Activated naive CD8-positive, alpha-beta T cell treated with anti-CD3 and anti-CD28 coated beads, Interleukin-2, amount 50 U/mL, for 24 hours (primary cell): ENCODE measurements around the gene SHC4.
"Not testable (repeated sequence)": the region's sequence is repeated elsewhere in the genome, so short reads cannot be mapped to it uniquely, and the experiment has no call there.

Source experiments
- ATAC-seq: fragments of 150-1000 bp; cut with Tn5 transposase; one replicate; pipeline ENCODE4 v1.10.0; 2021
- DNase-seq: peaks from one replicate; pipeline ENCODE4 v3.0.0; 2021
- H3K27ac Mint-ChIP-seq: one replicate; pipeline ENCODE4 v1.8.0; 2021; ENCODE audit warnings: mild to moderate bottlenecking, mixed read lengths
- H3K27me3 Mint-ChIP-seq: one replicate; pipeline ENCODE4 v1.8.0; 2021; ENCODE audit warnings: mixed read lengths
- H3K36me3 Mint-ChIP-seq: one replicate; pipeline ENCODE4 v1.8.0; 2021; ENCODE audit warnings: low read depth, mixed read lengths
- H3K4me1 Mint-ChIP-seq: one replicate; pipeline ENCODE4 v1.8.0; 2021; ENCODE audit warnings: mixed read lengths
- H3K4me3 Mint-ChIP-seq: one replicate; pipeline ENCODE4 v1.8.0; 2021; ENCODE audit warnings: mild to moderate bottlenecking, moderate library complexity, mixed read lengths
- H3K9me3 Mint-ChIP-seq: one replicate; pipeline ENCODE4 v1.8.0; 2021; ENCODE audit warnings: mixed read lengths

The SHC4 gene

GRCh38 chr15:48872632-48873031 is 91.1 kb downstream of the SHC4 start:
- Mint-ChIP-seq H3K27ac (no peak overlapping the region), H3K36me3 (peaks cover 2% of the 10 kb centered on the region), H3K4me3 (no peak overlapping the region), H3K4me1 (peaks cover 14% of the 10 kb centered on the region), H3K9me3 (no peaks in the 10 kb centered on the region), H3K27me3 (peaks cover 37% of the 10 kb centered on the region)
- no peak for ATAC-seq
- no peak for DNase-seq

- no peaks in the 10 kb centered on the region for H3K9me3 Mint-ChIP-seq
- no peaks in the 10 kb centered on the region for H3K36me3 Mint-ChIP-seq
- peaks cover 38% of the 10 kb centered on the region for H3K27me3 Mint-ChIP-seq
- no peak overlapping the region for H3K4me3 Mint-ChIP-seq
- ATAC-seq (no peak), DNase-seq (no peak)
- H3K4me1 Mint-ChIP-seq: peaks cover 7% of the 10 kb centered on the region
- H3K27ac Mint-ChIP-seq: no peak overlapping the region
These were observed 92.2 kb downstream of the SHC4 start for GRCh38 chr15:48871542-48871941.

GRCh38 chr15:48869966-48870365 is 93.8 kb downstream of the SHC4 start:
- no peak overlapping the region for H3K27ac Mint-ChIP-seq
- ATAC-seq: no peak
- no peaks in the 10 kb centered on the region for H3K36me3 Mint-ChIP-seq
- no peak overlapping the region for H3K4me3 Mint-ChIP-seq
- peaks cover 42% of the 10 kb centered on the region for H3K27me3 Mint-ChIP-seq
- peaks cover 6% of the 10 kb centered on the region for H3K4me1 Mint-ChIP-seq
- no peak for DNase-seq
- no peaks in the 10 kb centered on the region for H3K9me3 Mint-ChIP-seq

GRCh38 chr15:48868536-48868935 is 95.2 kb downstream of the SHC4 start:
- DNase-seq: no peak

GRCh38 chr15:48868023-48868422 is 95.7 kb downstream of the SHC4 start:
- ATAC-seq (no peak), DNase-seq (no peak)
- Mint-ChIP-seq H3K27me3 (peaks cover 32% of the 10 kb centered on the region), H3K9me3 (no peaks in the 10 kb centered on the region), H3K4me3 (no peak overlapping the region), H3K4me1 (peaks cover 6% of the 10 kb centered on the region), H3K36me3 (no peaks in the 10 kb centered on the region), H3K27ac (no peak overlapping the region)

More at GRCh38 chr15:48868536-48868935, 95.2 kb downstream of the SHC4 start:
- Mint-ChIP-seq H3K27ac (no peak overlapping the region), H3K9me3 (no peaks in the 10 kb centered on the region), H3K4me1 (peaks cover 6% of the 10 kb centered on the region), H3K36me3 (no peaks in the 10 kb centered on the region), H3K27me3 (peaks cover 36% of the 10 kb centered on the region), H3K4me3 (no peak overlapping the region)
- ATAC-seq: no peak

GRCh38 chr15:48866141-48866563 is 97.6 kb downstream of the SHC4 start:
- Mint-ChIP-seq H3K36me3 (no peaks in the 10 kb centered on the region), H3K27ac (no peak overlapping the region), H3K4me1 (peaks cover 15% of the 10 kb centered on the region), H3K27me3 (peaks cover 20% of the 10 kb centered on the region), H3K9me3 (no peaks in the 10 kb centered on the region), H3K4me3 (no peak overlapping the region)
- ATAC-seq (no peak), DNase-seq (no peak)

- peaks cover 15% of the 10 kb centered on the region for H3K4me1 Mint-ChIP-seq
- H3K27me3 Mint-ChIP-seq: peaks cover 15% of the 10 kb centered on the region
- H3K4me3 Mint-ChIP-seq: no peak overlapping the region
- H3K9me3 Mint-ChIP-seq: no peaks in the 10 kb centered on the region
- H3K27ac Mint-ChIP-seq: no peak overlapping the region
- no peak for ATAC-seq
- no peak for DNase-seq
- H3K36me3 Mint-ChIP-seq: no peaks in the 10 kb centered on the region
These were observed 98.2 kb downstream of the SHC4 start for GRCh38 chr15:48865370-48866079.

GRCh38 chr15:48862705-48863104 is 101.0 kb downstream of the SHC4 start:
- H3K27me3 Mint-ChIP-seq: peaks cover 5% of the 10 kb centered on the region
- H3K4me1 Mint-ChIP-seq: peaks cover 18% of the 10 kb centered on the region
- ATAC-seq (peak; percentile 85), DNase-seq (peak; percentile 19)
- no peaks in the 10 kb centered on the region for H3K9me3 Mint-ChIP-seq
- H3K27ac Mint-ChIP-seq: no peak overlapping the region
- H3K4me3 Mint-ChIP-seq: no peak overlapping the region
- H3K36me3 Mint-ChIP-seq: no peaks in the 10 kb centered on the region

- H3K9me3 Mint-ChIP-seq: no peaks in the 10 kb centered on the region
- H3K36me3 Mint-ChIP-seq: no peaks in the 10 kb centered on the region
- peaks cover 3% of the 10 kb centered on the region for H3K27me3 Mint-ChIP-seq
- ATAC-seq (peak; percentile 58), DNase-seq (peak; percentile 32)
- no peak overlapping the region for H3K4me3 Mint-ChIP-seq
- H3K27ac Mint-ChIP-seq: no peak overlapping the region
- H3K4me1 Mint-ChIP-seq: peaks cover 18% of the 10 kb centered on the region
These were observed 101.8 kb downstream of the SHC4 start for GRCh38 chr15:48861813-48862431.

- Mint-ChIP-seq H3K4me3 (no peak overlapping the region), H3K36me3 (no peaks in the 10 kb centered on the region), H3K4me1 (peaks cover 12% of the 10 kb centered on the region), H3K27me3 (peaks cover 4% of the 10 kb centered on the region), H3K9me3 (no peaks in the 10 kb centered on the region), H3K27ac (no peak overlapping the region)
- ATAC-seq (no peak), DNase-seq (no peak)
These were observed 104.3 kb downstream of the SHC4 start for GRCh38 chr15:48859426-48859825.

- peaks cover 12% of the 10 kb centered on the region for H3K4me1 Mint-ChIP-seq
- no peak overlapping the region for H3K4me3 Mint-ChIP-seq
- ATAC-seq (no peak), DNase-seq (no peak)
- peaks cover 9% of the 10 kb centered on the region for H3K27me3 Mint-ChIP-seq
- no peaks in the 10 kb centered on the region for H3K9me3 Mint-ChIP-seq
- no peak overlapping the region for H3K27ac Mint-ChIP-seq
- no peaks in the 10 kb centered on the region for H3K36me3 Mint-ChIP-seq
These were observed 105.3 kb downstream of the SHC4 start for GRCh38 chr15:48858401-48858800.

GRCh38 chr15:48856942-48857341 is 106.8 kb downstream of the SHC4 start:
- Mint-ChIP-seq H3K9me3 (no peaks in the 10 kb centered on the region), H3K27me3 (peaks cover 10% of the 10 kb centered on the region), H3K27ac (no peak overlapping the region), H3K4me1 (peaks cover 5% of the 10 kb centered on the region), H3K4me3 (no peak overlapping the region), H3K36me3 (no peaks in the 10 kb centered on the region)
- ATAC-seq (no peak), DNase-seq (no peak)

- Mint-ChIP-seq H3K9me3 (no peaks in the 10 kb centered on the region), H3K27me3 (peaks cover 13% of the 10 kb centered on the region), H3K4me3 (no peak overlapping the region), H3K36me3 (no peaks in the 10 kb centered on the region), H3K27ac (no peak overlapping the region), H3K4me1 (peaks cover 3% of the 10 kb centered on the region)
- ATAC-seq: no peak
- no peak for DNase-seq
These were observed 107.9 kb downstream of the SHC4 start for GRCh38 chr15:48855501-48856440.

- H3K4me1 Mint-ChIP-seq, H3K36me3 Mint-ChIP-seq, H3K4me3 Mint-ChIP-seq, H3K27ac Mint-ChIP-seq, ATAC-seq, H3K9me3 Mint-ChIP-seq, DNase-seq: not testable (repeated sequence)
- H3K27me3 Mint-ChIP-seq: peaks cover 14% of the 10 kb centered on the region
These were observed 109.3 kb downstream of the SHC4 start for GRCh38 chr15:48854434-48854833.
